GM12873 (cell line): ENCODE measurements around the gene BCAS3.

Experiments used
- CTCF ChIP-seq: IDR thresholded peaks from 2 replicates; pipeline ENCODE4 v1.5.1; 2012; ENCODE audit warnings: low read depth, mild to moderate bottlenecking, moderate library complexity, low read length, control low read depth; ENCODE audit not compliant: insufficient read depth; ENCODE audit errors: missing control alignments

BCAS3 gene

GRCh38 chr17:60845012-60845411, 167.4 kb downstream of the BCAS3 start:
- TF ChIP-seq CTCF, result no peak

DNA sequence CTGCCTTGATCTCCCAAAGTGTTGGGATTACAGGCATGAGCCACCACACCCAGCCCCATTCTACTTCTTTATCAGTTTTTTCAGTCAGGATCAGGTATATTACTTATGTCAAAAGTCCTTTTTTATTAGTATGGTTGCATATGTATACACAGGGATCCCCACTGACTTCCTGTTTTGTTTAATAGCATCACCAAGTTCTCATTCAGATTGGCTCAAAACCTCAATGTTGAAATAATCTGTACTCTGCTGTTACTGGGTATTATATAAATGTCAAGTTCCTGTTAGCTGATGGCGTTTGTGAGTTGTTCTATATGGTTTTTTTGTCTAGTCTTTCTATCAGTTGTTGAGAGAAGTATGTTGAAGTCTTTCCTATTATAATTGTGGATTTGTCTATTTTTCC, 168.5 kb downstream of the BCAS3 start:
- no peak for TF ChIP-seq CTCF

DNA sequence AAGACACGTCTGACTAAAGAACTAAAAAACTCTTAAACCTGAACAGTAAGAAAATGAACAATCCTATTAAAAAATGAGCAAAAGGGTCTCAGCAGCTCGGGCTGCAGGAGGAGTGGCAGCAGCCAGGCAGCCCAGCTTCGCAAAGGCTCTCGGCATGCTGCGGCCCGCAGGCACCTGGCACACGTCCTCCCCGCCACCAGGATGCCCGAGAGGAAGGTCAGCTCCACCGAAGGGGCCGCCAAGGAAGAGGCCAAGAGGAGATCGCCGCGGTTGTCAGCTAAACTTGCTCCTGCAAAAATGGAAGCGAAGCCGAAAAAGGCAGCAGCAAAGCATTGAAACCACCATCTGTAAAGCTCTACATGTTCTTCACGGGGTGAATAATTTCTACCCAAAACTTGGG, 173.5 kb downstream of the BCAS3 start:
- no peak for TF ChIP-seq CTCF

DNA sequence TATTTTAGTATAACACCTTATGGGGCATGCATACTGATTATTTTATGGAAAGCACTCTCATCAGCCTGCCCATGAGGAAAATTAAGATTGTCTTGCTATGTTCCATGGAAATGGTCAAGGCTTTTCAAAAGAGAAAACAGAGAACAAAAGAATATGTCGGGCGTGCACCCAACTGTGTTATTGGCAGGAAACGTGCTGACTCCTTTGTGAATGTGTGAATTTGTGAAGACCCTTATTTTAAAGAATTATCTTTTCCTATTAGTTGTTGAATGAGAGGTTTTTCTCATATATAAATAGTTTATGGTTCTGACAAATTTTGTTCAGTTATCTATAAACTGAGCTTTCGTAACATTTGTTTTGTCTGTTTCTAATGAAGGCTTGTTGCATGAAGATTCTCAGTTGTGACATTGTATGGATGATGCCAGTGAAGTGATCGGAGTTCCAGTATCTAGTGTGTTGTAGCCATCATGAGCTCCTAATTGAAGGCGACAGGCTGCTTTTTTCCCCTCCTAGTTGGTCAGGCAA, 180.0 kb downstream of the BCAS3 start:
- TF ChIP-seq CTCF, result no peak

- no peak for TF ChIP-seq CTCF
Measured at GRCh38 chr17:60862482-60862881, 184.8 kb downstream of the BCAS3 start.

GRCh38 chr17:60863892-60864707, 186.4 kb downstream of the BCAS3 start:
- TF ChIP-seq CTCF, result no peak

GRCh38 chr17:60864708-60865005, 187.0 kb downstream of the BCAS3 start:
- TF ChIP-seq CTCF, result no peak

DNA sequence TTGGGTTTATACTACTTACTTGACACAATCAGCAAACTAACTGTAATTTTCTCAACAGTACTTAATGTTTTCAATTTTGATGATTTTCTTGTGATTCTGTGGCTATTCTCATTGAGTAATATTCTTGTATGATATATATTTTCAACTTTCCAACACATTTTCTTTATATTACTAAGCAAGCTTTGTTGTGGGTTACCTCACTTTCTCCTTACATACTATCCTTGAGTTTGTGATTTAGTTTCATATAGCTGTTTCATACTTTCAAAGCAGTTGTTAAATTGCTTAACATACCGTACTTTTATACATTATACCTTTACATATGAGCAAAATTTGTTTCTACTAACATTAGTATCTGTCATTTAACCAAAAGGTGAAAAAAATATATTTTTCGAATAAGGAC, 197.1 kb downstream of the BCAS3 start:
- no peak for TF ChIP-seq CTCF
